GM19193 (cell line): Measurements from ENCODE around the gene ERMAP.

ENCODE experiments used
- POLR2A ChIP-seq: IDR thresholded peaks from 4 replicates; pipeline ENCODE4 v1.6.1; 2011; ENCODE audit not compliant: insufficient read depth, insufficient read length; ENCODE audit errors: extremely low read depth

The ERMAP gene

DNA sequence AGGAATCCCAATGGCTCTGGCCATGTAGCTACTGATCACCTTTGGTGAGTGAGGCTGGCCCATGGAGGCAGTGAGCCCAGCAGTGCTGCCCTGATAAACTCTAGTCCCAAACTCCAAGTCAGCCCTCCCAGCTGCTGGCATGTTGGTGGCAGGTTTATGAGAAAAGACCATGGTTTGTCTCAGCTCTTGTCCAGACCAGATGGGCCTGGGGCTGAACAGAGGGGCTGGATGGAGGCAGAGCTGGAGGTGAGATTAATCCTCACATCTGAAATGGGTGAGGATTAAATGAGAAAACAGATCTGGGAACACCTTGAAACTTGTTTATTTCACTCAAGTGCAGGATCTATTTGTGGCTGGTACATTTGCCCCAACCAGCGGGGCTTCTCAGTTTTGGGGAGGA is 28.9 kb upstream of the ERMAP start:
- no peak for TF ChIP-seq POLR2A

DNA sequence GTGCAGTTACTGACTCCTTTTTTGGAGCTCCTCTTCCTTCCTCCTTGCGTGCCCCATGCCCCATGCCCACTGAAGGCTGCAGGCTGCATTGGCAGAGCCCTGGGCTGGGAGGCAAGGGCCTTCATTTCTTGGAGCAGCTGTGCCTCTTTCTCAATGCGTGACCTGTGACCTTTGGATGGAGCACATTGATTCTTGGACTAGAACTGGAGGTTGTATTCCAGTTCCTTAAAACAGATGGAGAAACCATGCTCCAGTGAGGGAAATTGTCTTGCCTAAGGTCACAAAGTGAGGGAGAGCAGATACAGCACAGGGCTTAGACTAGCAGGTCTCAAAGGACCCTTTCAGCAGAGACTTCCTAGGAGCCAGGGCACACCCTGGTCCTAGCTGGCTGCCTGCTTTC is 23.1 kb upstream of the ERMAP start:
- TF ChIP-seq POLR2A, result no peak

DNA sequence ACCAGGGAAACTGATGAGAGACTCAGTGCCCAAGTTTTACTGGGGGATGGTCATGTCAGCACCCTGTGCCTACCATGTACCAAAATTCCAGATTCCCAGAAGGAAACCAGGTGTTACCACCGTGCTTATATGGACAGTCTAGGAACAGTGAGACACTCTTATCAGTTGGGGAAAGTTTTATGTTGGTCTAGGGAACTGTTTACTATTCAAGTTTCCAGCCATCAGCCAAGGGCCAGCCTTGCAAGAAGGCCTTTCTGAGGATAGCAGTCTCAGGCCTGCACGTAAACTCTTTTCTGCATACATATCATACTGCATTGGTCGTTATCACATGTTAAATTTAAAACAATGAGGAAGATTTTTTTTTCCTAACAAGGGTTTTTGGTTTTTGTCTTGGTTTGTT is 19.5 kb upstream of the ERMAP start:
- no peak for TF ChIP-seq POLR2A

DNA sequence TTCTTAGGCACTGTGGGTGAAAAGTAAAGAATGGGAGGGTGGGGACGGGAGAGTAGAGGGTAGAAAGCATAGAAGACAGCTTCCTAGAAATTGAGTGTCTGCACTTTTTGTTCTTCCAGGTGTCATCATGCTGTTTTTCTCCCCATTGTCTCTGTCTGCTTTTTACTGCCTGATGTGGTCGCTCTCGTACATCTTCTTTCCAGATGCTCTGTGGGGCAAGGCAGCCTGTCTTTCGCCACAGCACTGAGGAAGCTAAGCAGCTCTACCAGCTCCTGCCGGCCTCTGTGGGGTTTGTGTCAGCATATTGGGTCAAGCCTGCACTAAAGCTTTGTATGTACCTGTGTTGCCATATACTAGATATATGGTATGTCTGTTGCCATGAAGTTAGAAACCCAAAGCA is 18.9 kb upstream of the ERMAP start:
- no peak for TF ChIP-seq POLR2A

DNA sequence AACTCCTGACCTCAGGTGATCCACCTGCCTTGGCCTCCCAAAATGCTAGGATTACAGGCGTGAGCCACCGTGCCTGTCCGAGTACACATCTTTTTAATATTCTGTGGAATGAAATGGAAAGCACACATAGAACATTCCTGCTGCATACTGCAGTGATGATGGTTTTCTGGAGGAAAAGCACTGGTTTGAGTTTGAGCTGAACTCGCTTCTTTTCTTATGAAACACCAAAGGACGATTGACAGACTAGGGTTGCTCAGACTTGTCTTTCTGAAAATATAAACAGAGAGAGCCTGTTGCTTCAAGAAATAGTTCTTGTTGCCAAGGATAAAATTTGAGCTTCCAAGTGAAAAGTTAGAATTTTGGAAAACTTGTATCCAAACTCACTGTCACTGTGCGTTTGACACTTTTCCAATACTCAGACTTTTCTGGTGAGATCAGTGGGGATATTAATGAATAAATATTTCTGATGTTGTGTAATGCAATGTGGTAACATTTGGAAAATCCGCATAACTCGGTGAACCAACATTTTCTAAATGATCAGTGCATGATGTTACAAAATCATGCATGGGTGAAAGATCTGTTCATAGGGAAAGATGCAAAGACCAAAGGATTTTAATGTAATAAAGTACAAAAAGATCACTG is 15.0 kb upstream of the ERMAP start:
- no peak for TF ChIP-seq POLR2A

DNA sequence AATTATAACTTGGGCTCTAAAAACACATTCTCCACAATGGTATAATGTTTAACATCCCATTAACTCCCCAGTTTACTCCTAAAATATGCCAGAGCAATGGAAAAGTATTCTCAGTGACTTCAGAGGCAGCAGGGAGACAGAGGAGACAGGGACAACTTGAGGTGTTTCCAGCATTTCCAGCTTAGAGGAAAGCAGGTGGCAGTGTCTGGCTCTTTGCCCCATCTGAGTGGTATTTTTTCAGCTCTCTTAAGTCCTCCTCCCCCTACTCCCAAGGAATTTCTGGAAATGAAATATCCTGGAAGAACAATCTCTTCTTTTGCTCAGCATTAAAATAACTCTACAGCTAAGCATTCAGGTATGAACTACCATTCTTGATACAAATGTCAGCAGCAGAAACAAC is 10.8 kb upstream of the ERMAP start:
- TF ChIP-seq POLR2A, result no peak

DNA sequence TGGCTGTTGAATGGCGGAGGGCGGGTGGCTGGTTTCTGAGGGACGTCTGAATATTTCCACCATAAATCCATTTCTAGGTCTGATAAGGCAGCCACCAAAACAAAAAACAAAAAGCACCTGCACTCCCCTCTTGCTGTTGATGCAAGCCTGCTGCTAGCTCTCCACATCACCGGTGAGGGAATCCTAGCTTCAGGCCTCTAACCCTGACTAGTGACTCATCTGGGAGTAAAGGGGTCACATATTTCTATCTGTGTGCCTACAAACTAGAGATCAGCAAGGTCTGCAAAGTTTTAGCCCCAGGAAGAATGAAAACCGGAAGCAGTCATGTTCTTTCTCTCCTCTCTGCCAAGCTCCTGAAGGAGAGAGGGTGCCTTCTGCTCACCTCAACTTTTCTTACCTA is 10.3 kb upstream of the ERMAP start:
- TF ChIP-seq POLR2A, result no peak

DNA sequence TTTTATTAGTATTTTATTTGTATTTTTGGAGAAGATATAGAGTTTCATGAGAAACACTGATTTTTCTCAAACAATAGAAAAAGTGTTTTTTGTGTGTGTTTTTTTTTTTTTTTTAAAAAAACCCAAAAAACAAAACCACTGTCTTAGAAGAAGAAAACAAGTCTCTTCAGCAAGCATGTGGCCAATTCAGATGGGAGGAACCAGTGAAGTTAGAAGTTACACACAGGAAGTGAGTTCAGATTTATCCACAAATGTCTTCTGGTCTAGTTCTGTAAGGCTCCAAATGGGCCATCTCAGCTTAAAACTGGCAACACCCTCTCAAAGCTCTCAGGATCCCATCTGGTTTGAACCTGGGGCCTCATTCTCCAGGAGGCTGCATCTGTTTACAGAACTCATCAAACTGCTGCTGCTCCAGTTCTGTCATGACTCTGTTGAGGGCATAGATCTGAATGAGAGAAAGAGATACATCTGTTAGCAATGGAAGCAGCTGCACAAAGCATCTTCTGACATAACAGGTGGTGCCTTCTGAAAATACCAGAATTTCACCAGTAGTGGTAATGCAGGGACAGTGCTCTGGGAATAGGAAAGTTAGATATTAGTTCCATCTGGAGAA is 9.8 kb upstream of the ERMAP start:
- no peak for TF ChIP-seq POLR2A

DNA sequence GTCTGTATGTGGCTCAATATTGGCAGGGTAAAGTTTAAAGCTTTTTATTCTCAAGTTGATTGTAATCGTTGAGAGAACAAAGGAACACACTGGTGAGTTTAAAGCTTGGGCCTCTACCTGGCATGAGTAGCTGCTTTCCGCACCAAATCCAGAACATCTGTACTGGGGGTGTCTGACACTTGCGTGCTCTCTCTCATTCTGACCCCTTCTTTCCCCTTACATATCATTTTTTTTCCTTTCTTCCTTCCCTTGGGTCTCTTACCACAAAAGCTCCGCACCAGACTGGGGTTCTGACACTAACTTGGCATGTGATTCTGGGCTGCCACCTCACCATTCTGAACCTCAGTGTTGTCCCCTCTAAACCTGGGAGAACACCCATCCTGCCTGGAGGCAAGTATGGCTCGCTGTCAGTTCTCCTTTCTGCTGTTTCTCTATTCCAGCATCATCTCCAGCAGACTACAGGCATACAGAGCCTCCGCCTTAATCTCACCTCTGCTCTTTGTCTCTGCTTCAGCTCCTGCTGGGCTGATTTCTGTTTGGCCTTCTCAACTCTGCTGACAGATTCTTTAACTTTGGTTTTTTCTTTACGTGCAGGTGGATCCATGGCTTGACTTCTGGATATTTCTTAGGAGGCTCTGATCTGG is 859 bp upstream of the ERMAP start:
- TF ChIP-seq POLR2A, result no peak

DNA sequence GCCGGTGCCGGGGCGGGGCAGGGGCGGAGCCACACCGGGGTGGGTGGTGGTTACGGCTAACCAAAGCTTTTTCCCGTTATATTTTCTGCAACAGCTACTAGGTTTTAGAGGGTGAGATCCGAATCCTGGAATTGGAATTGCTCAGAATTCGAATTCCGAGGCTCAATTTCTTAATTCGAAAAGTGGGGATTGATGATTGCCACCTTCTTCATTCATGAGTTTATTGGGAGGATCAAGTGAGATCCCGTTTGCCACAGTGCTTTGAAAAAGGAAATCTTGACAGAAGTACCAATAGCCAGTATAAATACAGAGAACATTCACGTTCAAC is 482 bp downstream of the ERMAP start:
- no peak for TF ChIP-seq POLR2A

DNA sequence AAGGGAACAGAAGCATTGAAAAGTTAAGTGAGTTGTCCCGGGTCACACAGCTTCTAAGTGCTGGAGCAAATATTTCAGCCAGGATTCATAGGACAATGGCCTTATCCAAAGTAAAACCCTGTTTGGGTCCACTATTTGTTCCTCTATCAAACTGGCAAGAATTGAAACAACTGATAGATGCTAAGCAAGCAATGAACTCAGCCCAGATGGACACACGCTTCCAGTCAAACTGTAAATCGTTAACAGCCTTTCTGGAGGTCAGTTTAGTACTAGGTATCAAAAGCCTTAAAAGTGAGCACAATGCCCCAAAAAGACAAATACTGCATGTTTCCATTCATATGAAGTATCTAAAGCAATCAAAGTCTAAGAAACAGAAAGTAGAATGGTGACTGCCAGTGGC is 1.1 kb downstream of the ERMAP start:
- no peak for TF ChIP-seq POLR2A

DNA sequence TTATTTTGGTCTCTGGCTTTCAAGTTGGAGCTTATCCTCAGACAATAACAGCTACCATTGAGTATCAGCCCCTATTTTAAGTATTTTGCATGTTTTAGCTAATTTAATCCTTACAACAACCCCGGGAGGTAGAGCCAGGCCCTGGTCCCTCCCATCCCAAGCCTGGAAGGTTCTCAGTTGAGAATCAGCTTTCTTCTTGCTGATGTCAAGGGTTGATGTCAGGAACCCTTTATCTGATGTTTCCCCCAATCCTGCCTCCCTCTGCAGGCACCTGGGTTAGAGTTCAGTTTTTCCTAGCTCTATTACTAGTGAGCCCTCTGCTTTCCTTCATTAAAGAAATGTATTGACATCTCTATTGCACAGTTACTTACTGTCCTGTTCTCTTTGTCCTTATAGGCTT is 3.9 kb downstream of the ERMAP start:
- TF ChIP-seq POLR2A, result no peak

DNA sequence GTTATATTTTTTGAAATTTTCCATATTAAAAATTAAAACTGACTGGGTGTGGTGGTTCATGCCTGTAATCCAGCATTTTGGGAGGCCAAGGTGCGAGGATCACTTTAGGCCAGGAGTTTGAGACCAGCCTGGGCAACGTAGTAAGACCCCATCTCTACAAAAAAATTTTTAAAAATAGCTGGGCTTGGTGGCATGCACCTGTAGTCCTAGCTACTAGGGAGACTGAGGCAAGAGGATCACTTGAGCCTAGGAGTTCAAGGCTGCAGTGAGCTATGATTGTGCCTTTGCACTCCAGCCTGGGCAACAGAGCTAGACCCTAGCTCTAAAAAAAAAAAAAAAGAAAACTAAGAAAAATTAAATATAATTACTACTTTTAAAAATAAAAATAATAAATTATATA is 4.8 kb downstream of the ERMAP start:
- TF ChIP-seq POLR2A, result no peak

DNA sequence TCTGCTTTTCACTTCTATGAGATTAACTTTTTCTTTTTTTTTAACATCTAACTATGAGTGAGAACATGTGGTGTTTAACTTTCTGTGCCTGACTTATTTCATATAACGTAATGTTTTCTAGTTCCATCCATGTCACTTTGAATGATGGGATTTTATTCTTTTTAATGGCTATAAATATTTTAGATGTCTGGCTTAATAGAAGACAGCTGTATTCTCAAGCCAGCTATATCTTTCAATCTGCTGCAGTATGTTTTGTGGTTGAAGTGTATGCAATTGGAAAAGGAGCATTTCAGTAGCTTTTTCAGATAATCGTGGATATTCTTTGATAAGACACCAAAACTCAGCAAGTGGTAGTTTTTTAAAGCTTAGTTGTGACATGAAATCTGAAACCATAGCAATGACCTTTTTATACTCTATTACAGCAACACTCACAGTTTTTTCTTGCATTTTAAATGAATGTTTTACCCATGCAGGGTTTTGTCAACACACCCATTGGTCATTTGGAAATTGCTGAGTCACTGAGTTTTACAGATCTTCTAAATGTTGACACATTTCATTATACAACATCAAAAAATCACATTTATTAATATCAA is 6.0 kb downstream of the ERMAP start:
- no peak for TF ChIP-seq POLR2A

DNA sequence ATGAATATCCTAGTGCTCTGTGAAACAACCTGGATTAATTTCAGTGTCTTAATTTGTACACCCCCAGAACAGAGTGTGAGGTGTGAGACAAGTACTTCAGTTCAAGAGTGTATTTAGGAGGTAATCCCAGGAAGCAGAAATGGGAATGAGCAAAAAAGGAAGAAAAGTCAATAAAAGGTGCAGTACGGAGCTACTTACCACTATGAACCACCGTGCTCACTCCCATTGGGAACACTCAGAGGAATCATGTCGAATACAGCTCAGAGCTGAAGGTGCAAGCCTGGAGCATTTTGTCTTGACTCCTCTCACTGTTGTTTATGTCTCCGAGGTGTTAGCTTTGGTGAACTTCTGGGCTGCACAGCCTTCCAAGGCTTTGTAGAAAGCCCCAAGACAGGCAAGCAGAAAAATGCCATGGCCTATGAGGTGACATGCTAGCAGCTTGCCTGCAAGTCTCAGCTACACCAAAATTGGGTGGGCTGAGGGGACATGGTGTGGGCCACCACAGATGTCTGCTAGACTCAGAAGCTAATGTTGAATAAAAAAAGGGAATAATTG is 7.6 kb downstream of the ERMAP start:
- TF ChIP-seq POLR2A, result no peak
